ENCODE measurements around the gene SEPTIN11.

DNA sequence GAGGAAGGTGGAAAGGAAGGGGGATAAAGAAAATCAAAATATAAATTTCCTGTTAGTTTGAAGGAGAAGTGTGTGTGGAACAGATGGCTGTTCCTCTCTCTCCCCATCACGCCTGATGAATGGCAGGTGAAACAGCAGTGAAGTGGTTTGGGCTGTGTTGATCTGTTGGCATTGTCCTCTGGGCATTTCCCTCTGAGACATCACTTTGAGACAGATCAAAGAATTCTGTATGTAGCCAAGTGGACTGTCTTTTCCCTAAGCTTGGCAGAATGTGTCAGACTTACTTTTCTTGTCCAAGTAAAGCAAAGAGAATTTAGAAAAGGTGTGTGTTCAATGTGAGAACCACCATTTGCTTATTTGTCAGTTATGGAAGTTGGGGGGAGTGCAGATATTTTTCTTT, 47.5 kb downstream of the SEPTIN11 start:
- TF ChIP-seq, protein P1, sequence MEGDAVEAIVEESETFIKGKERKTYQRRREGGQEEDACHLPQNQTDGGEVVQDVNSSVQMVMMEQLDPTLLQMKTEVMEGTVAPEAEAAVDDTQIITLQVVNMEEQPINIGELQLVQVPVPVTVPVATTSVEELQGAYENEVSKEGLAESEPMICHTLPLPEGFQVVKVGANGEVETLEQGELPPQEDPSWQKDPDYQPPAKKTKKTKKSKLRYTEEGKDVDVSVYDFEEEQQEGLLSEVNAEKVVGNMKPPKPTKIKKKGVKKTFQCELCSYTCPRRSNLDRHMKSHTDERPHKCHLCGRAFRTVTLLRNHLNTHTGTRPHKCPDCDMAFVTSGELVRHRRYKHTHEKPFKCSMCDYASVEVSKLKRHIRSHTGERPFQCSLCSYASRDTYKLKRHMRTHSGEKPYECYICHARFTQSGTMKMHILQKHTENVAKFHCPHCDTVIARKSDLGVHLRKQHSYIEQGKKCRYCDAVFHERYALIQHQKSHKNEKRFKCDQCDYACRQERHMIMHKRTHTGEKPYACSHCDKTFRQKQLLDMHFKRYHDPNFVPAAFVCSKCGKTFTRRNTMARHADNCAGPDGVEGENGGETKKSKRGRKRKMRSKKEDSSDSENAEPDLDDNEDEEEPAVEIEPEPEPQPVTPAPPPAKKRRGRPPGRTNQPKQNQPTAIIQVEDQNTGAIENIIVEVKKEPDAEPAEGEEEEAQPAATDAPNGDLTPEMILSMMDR (conservative IDR thresholded peaks at IDR 0.05; ENCODE audit: low read depth, low read length): no peak
- TF ChIP-seq POLR2A (IDR thresholded peaks at IDR 0.05; ENCODE audit: low read depth, low read length): no peak
- TF ChIP-seq BHLHE40 (IDR thresholded peaks at IDR 0.05; ENCODE audit: low read depth, low read length): no peak
- TF ChIP-seq RFX5 (IDR thresholded peaks at IDR 0.05; ENCODE audit: low read depth, low read length): no peak
- TF ChIP-seq NFE2L2 (IDR thresholded peaks at IDR 0.05; ENCODE audit: low read depth, low read length): no peak
- TF ChIP-seq, protein P2, sequence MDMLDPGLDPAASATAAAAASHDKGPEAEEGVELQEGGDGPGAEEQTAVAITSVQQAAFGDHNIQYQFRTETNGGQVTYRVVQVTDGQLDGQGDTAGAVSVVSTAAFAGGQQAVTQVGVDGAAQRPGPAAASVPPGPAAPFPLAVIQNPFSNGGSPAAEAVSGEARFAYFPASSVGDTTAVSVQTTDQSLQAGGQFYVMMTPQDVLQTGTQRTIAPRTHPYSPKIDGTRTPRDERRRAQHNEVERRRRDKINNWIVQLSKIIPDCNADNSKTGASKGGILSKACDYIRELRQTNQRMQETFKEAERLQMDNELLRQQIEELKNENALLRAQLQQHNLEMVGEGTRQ (IDR thresholded peaks at IDR 0.05; ENCODE audit: low read depth, low read length): no peak

All from IMR-90 (cell line).